ENCODE measurements around the gene MIOS.

The MIOS gene

DNA sequence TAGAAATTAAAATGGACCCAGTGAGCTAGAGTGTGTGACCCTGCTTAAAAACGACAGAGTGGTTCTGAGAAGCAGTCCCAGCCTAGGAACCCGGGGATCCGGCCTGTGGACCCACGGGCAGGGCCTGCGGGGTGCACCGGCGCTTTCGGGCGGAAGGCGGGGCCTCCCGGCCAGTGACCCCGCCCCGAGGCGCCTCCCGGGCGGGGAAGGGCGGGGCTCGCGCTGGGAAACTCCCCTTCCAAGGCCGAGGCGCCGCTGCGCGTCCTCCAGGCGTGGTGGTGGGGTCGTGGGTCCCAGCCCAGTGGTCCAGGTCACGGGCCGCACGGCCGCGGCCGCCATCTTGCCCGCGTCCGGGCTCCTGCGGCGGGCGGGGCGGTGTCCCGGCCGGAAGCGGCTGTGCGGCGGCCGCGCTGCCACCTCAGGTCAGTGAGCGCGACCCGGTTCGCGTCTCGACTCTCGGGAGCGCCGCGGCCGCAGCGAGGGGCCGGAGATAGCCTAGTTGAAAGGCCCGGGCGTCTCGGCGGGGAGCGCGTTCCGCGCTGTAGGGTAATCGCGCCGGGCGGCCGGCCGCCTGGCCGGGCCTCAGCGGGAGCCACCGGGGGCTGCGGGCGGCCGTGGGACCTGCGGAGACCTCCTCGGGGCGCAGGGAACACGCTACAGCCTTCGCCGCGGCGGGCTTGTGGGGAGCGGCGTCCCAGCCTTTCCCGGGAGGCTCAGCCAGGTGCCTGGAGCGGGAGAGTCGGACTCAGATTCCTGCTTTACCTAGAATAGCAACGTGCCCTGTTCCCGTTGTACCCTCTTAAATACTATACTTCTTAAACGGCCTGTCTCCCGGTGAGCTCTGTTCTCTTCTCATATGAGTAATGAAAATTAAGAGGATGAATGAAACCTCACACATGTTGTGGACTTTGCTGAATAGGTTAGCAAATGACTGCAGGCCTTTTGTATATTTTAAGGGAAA lies at the start of gene MIOS:
Gene MIOS, plus strand, starts transcription at position 234 of the 961 bp plus-strand sequence. CDS start 5,592 bp downstream, outside the sequence.
- TF ChIP-seq, protein P1, sequence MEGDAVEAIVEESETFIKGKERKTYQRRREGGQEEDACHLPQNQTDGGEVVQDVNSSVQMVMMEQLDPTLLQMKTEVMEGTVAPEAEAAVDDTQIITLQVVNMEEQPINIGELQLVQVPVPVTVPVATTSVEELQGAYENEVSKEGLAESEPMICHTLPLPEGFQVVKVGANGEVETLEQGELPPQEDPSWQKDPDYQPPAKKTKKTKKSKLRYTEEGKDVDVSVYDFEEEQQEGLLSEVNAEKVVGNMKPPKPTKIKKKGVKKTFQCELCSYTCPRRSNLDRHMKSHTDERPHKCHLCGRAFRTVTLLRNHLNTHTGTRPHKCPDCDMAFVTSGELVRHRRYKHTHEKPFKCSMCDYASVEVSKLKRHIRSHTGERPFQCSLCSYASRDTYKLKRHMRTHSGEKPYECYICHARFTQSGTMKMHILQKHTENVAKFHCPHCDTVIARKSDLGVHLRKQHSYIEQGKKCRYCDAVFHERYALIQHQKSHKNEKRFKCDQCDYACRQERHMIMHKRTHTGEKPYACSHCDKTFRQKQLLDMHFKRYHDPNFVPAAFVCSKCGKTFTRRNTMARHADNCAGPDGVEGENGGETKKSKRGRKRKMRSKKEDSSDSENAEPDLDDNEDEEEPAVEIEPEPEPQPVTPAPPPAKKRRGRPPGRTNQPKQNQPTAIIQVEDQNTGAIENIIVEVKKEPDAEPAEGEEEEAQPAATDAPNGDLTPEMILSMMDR (IDR thresholded peaks at IDR 0.05; ENCODE audit: low read depth, low read length, missing control alignments) = no peak
- H3K4me3 ChIP-seq (ENCODE audit: low read depth, low read length) = peak within 1 kb of the TSS; percentile 68
- DNase-seq (ENCODE audit: low read depth) = peak; percentile 56

GRCh38 chr7:7517754-7518153 lies 48.9 kb upstream of the MIOS start:
- no peak overlapping the region for H3K4me3 ChIP-seq (ENCODE audit: low read depth, low read length)
- TF ChIP-seq, protein P1 (IDR thresholded peaks at IDR 0.05; ENCODE audit: low read depth, low read length, missing control alignments) = no peak
- no peak for DNase-seq (ENCODE audit: low read depth)

DNA sequence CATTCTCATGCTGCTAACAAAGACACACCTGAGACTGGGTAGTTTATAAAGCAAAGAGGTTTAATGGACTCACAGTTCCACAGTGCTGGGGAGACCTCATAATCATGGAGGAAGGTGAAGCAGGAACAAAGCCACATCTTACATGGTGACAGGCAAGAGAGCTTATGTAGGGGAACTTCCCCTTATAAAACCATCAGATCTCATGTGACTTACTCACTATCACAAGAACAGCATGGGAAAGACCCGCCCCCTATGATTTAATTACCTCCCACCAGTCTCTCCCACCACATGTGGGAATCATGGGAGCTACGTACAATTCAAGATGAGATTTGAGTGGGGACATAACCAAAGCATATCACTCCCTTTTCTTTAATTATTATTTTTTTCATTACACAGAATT lies 47.6 kb upstream of the MIOS start:
- H3K4me3 ChIP-seq (ENCODE audit: low read depth, low read length) = no peak overlapping the region
- TF ChIP-seq, protein P1 (IDR thresholded peaks at IDR 0.05; ENCODE audit: low read depth, low read length, missing control alignments) = no peak
- no peak for DNase-seq (ENCODE audit: low read depth)

GRCh38 chr7:7519528-7519927 lies 47.2 kb upstream of the MIOS start:
- H3K4me3 ChIP-seq (ENCODE audit: low read depth, low read length) = no peak overlapping the region
- TF ChIP-seq, protein P1 (IDR thresholded peaks at IDR 0.05; ENCODE audit: low read depth, low read length, missing control alignments) = no peak
- DNase-seq (ENCODE audit: low read depth) = no peak

DNA sequence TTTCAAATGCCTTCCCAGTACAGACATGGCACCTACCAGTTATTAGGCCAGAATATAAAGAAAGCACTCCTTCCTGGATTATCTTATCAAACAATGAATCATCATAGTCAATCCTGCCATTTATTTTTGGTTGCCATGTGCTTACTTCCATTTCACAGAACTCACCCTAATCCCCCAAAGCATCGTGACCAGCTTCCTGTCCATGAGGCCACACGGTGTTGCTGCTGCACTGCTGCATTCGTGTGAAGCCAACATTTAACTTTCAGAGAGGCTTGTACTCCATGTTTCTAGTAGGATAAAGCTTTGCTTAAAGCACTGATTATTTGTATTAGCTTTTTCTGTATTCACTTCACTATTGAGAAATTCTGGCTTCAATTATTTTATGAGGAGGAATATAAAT lies 45.4 kb upstream of the MIOS start:
- H3K4me3 ChIP-seq (ENCODE audit: low read depth, low read length) = no peak overlapping the region
- TF ChIP-seq, protein P1 (IDR thresholded peaks at IDR 0.05; ENCODE audit: low read depth, low read length, missing control alignments) = peak; percentile 2
- no peak for DNase-seq (ENCODE audit: low read depth)

DNA sequence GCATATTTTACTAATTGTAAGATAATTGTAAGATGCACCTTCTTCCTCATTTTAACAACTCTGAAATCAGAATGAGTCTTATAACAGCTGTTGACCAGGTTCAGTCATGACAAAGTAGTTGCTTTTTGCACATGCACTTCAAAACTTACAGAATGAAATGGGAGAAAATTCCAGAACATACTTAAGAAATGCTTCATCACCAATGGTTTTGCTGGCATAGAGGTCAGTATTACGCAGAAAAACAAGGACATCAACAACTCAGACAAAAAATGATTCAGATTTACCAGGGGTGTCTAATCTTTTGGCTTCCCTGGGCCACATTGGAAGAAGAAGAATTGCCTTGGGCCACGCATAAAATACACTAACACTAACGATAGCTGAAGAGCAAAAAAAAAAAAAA lies 44.3 kb upstream of the MIOS start:
- TF ChIP-seq, protein P1 (IDR thresholded peaks at IDR 0.05; ENCODE audit: low read depth, low read length, missing control alignments) = no peak
- no peak overlapping the region for H3K4me3 ChIP-seq (ENCODE audit: low read depth, low read length)
- no peak for DNase-seq (ENCODE audit: low read depth)

All from GM12864 (cell line).